Ascending aorta (tissue), 2 donors: ENCODE results near the gene SLC9A9. TPM values are rescaled to one million over a fixed set of nuclear protein-coding genes. Genes with fewer than 3 reads are reported as not detected.
A peak's percentile ranks its signal among the peaks of the same experiment; 100 is the strongest.

ENCODE experiments used
- DNase-seq, 2 donors: peaks; one replicate each; pipeline ENCODE4 v3.0.0-alpha.2; 2019; ENCODE audit warnings: low spot score in 2 of 2
- H3K27ac ChIP-seq, 2 donors: fragments of 200-600 bp; sonication (generic); one replicate each; pipeline ENCODE4 v1.5.1; 2016 to 2017; ENCODE audit warnings: mild to moderate bottlenecking in 1 of 2
- H3K27me3 ChIP-seq: fragments of 200-600 bp; sonication (generic); one replicate; pipeline ENCODE4 v1.5.1; 2017
- H3K36me3 ChIP-seq, 2 donors: fragments of 200-600 bp; sonication (generic); one replicate each; pipeline ENCODE4 v1.5.1; 2016
- H3K4me1 ChIP-seq, 2 donors: fragments of 200-600 bp; sonication (generic); one replicate each; pipeline ENCODE4 v1.5.1; 2016 to 2017; ENCODE audit warnings: mild to moderate bottlenecking in 1 of 2
- H3K4me3 ChIP-seq, 2 donors: fragments of 200-600 bp; sonication (generic); one replicate each; pipeline ENCODE4 v1.5.1; 2016 to 2017; ENCODE audit warnings: mild to moderate bottlenecking in 1 of 2
- H3K9me3 ChIP-seq, 2 donors: fragments of 200-600 bp; sonication (generic); one replicate each; pipeline ENCODE4 v1.5.1; 2016
- CTCF ChIP-seq, 3 experiments: fragments of 200-600 bp in 2 of 3; fragments of 450-650 bp in 1 of 3; sonication (generic) in 2 of 3; IDR thresholded peaks; one replicate each; pipeline ENCODE4 v1.5.1; 2016 to 2019; ENCODE audit warnings: antibody characterized with exemption in 3 of 3, mild to moderate bottlenecking in 1 of 3, moderate library complexity in 1 of 3
- intact Hi-C: fragments of 100-400 bp; cut with DNase I; formaldehyde crosslinking; loops from one replicate; pipeline ENCODE4 v1.15.1; 2023
- total RNA-seq: library from RNA; depleted of rRNA; stranded (reverse); fragments of >200 nt; gene quantifications from one replicate; pipeline ENCODE4 v1.1.0, GENCODE V29; 2016

SLC9A9 gene
- total RNA-seq, 1 donor from 2014 or later: 63.4 TPM

- Histone ChIP-seq H3K27me3 (no peaks in the 10 kb centered on the region), H3K27ac (no peak overlapping the region), H3K36me3 (no peaks in the 10 kb centered on the region), H3K4me1 (peaks cover 0 to 3% of the 10 kb centered on the region in 2 donors), H3K4me3 (no peak overlapping the region), H3K9me3 (no peaks in the 10 kb centered on the region)
- no peak for TF ChIP-seq CTCF (IDR thresholded peaks at IDR 0.05)
- DNase-seq: no peak
- intact Hi-C loops: no loop called here
Observed at GRCh38 chr3:143484846-143485512, 363.3 kb downstream of the SLC9A9 start.

- no peaks in the 10 kb centered on the region for H3K27me3 ChIP-seq
- no peak overlapping the region for H3K4me3 ChIP-seq
- no peak for DNase-seq
- no peaks in the 10 kb centered on the region for H3K36me3 ChIP-seq
- H3K9me3 ChIP-seq: no peaks in the 10 kb centered on the region
- peak overlapping the region; percentile 44 to 63 for H3K27ac ChIP-seq
- peaks cover 0 to 3% of the 10 kb centered on the region in 2 donors for H3K4me1 ChIP-seq
- no peak for TF ChIP-seq CTCF (IDR thresholded peaks at IDR 0.05)
- intact Hi-C loops: no loop called here
Observed at GRCh38 chr3:143483214-143483613, 365.1 kb downstream of the SLC9A9 start.

- peak overlapping the region; percentile 44 to 63 for H3K27ac ChIP-seq
- no peak for DNase-seq
Observed at GRCh38 chr3:143482106-143483088, 365.9 kb downstream of the SLC9A9 start.

GRCh38 chr3:143480344-143480743, 367.9 kb downstream of the SLC9A9 start:
- no peak for DNase-seq
- intact Hi-C loops: no loop called here
- Histone ChIP-seq H3K4me3 (no peak overlapping the region), H3K36me3 (no peaks in the 10 kb centered on the region), H3K27me3 (no peaks in the 10 kb centered on the region), H3K4me1 (peaks cover 0 to 3% of the 10 kb centered on the region in 2 donors), H3K27ac (no peak overlapping the region), H3K9me3 (no peaks in the 10 kb centered on the region)
- no peak for TF ChIP-seq CTCF (IDR thresholded peaks at IDR 0.05)

More at GRCh38 chr3:143482106-143483088, 365.9 kb downstream of the SLC9A9 start:
- no peaks in the 10 kb centered on the region for H3K9me3 ChIP-seq
- H3K27me3 ChIP-seq: no peaks in the 10 kb centered on the region
- TF ChIP-seq CTCF (IDR thresholded peaks at IDR 0.05): no peak
- peaks cover 0 to 3% of the 10 kb centered on the region in 2 donors for H3K4me1 ChIP-seq
- no peaks in the 10 kb centered on the region for H3K36me3 ChIP-seq
- intact Hi-C loops: no loop called here
- H3K4me3 ChIP-seq: no peak overlapping the region

- Histone ChIP-seq H3K36me3 (no peaks in the 10 kb centered on the region), H3K4me3 (no peak overlapping the region), H3K9me3 (no peaks in the 10 kb centered on the region), H3K27ac (no peak overlapping the region), H3K4me1 (peaks cover 0 to 3% of the 10 kb centered on the region in 2 donors), H3K27me3 (no peaks in the 10 kb centered on the region)
- DNase-seq: no peak
- intact Hi-C loops: no loop called here
- no peak for TF ChIP-seq CTCF (IDR thresholded peaks at IDR 0.05)
Observed at GRCh38 chr3:143479727-143480126, 368.5 kb downstream of the SLC9A9 start.
